Measurements from ENCODE around the gene PHACTR4. TPM values are rescaled to one million over a fixed set of nuclear protein-coding genes. Genes with fewer than 3 reads are reported as not detected.

Gene PHACTR4
- total and polyA plus RNA-seq, 2 of the 13 experiments (the other 11 are each of a cell fraction or from before 2014, with no cell fraction given): 13.9 to 17.1 TPM

DNA sequence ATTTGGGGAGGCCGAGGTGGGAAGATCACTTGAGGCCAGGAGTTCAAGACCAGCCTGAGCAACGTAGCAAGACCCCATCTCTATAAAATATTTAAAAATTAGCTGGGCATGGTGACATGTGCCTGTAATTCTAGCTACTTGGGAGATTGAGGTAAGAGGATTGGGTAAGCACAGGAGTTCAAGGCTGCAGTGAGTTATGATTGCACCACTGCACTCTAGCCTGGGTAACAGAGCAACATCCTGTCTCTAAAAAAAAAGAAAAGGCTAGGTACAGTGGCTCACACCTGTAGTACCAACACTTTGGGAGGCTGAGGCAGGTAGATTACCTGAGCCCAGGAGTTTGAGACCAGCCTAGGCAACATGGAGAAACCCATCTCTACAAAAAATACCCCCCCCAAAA lies 100.6 kb downstream of the PHACTR4 start (continued):
- TF ChIP-seq, protein P1, sequence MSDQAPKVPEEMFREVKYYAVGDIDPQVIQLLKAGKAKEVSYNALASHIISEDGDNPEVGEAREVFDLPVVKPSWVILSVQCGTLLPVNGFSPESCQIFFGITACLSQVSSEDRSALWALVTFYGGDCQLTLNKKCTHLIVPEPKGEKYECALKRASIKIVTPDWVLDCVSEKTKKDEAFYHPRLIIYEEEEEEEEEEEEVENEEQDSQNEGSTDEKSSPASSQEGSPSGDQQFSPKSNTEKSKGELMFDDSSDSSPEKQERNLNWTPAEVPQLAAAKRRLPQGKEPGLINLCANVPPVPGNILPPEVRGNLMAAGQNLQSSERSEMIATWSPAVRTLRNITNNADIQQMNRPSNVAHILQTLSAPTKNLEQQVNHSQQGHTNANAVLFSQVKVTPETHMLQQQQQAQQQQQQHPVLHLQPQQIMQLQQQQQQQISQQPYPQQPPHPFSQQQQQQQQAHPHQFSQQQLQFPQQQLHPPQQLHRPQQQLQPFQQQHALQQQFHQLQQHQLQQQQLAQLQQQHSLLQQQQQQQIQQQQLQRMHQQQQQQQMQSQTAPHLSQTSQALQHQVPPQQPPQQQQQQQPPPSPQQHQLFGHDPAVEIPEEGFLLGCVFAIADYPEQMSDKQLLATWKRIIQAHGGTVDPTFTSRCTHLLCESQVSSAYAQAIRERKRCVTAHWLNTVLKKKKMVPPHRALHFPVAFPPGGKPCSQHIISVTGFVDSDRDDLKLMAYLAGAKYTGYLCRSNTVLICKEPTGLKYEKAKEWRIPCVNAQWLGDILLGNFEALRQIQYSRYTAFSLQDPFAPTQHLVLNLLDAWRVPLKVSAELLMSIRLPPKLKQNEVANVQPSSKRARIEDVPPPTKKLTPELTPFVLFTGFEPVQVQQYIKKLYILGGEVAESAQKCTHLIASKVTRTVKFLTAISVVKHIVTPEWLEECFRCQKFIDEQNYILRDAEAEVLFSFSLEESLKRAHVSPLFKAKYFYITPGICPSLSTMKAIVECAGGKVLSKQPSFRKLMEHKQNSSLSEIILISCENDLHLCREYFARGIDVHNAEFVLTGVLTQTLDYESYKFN (CRISPR knock-in tag; conservative IDR thresholded peaks at IDR 0.05): no peak
- TF ChIP-seq, protein P2, sequence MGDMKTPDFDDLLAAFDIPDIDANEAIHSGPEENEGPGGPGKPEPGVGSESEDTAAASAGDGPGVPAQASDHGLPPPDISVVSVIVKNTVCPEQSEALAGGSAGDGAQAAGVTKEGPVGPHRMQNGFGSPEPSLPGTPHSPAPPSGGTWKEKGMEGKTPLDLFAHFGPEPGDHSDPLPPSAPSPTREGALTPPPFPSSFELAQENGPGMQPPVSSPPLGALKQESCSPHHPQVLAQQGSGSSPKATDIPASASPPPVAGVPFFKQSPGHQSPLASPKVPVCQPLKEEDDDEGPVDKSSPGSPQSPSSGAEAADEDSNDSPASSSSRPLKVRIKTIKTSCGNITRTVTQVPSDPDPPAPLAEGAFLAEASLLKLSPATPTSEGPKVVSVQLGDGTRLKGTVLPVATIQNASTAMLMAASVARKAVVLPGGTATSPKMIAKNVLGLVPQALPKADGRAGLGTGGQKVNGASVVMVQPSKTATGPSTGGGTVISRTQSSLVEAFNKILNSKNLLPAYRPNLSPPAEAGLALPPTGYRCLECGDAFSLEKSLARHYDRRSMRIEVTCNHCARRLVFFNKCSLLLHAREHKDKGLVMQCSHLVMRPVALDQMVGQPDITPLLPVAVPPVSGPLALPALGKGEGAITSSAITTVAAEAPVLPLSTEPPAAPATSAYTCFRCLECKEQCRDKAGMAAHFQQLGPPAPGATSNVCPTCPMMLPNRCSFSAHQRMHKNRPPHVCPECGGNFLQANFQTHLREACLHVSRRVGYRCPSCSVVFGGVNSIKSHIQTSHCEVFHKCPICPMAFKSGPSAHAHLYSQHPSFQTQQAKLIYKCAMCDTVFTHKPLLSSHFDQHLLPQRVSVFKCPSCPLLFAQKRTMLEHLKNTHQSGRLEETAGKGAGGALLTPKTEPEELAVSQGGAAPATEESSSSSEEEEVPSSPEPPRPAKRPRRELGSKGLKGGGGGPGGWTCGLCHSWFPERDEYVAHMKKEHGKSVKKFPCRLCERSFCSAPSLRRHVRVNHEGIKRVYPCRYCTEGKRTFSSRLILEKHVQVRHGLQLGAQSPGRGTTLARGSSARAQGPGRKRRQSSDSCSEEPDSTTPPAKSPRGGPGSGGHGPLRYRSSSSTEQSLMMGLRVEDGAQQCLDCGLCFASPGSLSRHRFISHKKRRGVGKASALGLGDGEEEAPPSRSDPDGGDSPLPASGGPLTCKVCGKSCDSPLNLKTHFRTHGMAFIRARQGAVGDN (CRISPR knock-in tag; IDR thresholded peaks at IDR 0.05): no peak
- TF ChIP-seq POGZ (CRISPR knock-in tag; IDR thresholded peaks at IDR 0.05): no peak
- TF ChIP-seq, protein P3, sequence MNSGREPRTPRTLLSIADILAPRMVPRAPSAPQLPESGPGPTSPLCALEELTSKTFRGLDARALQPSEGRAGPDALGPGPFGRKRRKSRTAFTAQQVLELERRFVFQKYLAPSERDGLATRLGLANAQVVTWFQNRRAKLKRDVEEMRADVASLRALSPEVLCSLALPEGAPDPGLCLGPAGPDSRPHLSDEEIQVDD (CRISPR knock-in tag; IDR thresholded peaks at IDR 0.05; ENCODE audit: borderline replicate concordance): no peak
- TF ChIP-seq TSC22D2 (CRISPR knock-in tag; IDR thresholded peaks at IDR 0.05; ENCODE audit: borderline replicate concordance): no peak
- TF ChIP-seq, protein P4, sequence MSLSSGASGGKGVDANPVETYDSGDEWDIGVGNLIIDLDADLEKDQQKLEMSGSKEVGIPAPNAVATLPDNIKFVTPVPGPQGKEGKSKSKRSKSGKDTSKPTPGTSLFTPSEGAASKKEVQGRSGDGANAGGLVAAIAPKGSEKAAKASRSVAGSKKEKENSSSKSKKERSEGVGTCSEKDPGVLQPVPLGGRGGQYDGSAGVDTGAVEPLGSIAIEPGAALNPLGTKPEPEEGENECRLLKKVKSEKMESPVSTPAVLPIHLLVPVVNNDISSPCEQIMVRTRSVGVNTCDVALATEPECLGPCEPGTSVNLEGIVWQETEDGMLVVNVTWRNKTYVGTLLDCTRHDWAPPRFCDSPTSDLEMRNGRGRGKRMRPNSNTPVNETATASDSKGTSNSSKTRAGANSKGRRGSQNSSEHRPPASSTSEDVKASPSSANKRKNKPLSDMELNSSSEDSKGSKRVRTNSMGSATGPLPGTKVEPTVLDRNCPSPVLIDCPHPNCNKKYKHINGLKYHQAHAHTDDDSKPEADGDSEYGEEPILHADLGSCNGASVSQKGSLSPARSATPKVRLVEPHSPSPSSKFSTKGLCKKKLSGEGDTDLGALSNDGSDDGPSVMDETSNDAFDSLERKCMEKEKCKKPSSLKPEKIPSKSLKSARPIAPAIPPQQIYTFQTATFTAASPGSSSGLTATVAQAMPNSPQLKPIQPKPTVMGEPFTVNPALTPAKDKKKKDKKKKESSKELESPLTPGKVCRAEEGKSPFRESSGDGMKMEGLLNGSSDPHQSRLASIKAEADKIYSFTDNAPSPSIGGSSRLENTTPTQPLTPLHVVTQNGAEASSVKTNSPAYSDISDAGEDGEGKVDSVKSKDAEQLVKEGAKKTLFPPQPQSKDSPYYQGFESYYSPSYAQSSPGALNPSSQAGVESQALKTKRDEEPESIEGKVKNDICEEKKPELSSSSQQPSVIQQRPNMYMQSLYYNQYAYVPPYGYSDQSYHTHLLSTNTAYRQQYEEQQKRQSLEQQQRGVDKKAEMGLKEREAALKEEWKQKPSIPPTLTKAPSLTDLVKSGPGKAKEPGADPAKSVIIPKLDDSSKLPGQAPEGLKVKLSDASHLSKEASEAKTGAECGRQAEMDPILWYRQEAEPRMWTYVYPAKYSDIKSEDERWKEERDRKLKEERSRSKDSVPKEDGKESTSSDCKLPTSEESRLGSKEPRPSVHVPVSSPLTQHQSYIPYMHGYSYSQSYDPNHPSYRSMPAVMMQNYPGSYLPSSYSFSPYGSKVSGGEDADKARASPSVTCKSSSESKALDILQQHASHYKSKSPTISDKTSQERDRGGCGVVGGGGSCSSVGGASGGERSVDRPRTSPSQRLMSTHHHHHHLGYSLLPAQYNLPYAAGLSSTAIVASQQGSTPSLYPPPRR (CRISPR knock-in tag; IDR thresholded peaks at IDR 0.05; ENCODE audit: borderline replicate concordance): no peak
- TF ChIP-seq, protein P5, sequence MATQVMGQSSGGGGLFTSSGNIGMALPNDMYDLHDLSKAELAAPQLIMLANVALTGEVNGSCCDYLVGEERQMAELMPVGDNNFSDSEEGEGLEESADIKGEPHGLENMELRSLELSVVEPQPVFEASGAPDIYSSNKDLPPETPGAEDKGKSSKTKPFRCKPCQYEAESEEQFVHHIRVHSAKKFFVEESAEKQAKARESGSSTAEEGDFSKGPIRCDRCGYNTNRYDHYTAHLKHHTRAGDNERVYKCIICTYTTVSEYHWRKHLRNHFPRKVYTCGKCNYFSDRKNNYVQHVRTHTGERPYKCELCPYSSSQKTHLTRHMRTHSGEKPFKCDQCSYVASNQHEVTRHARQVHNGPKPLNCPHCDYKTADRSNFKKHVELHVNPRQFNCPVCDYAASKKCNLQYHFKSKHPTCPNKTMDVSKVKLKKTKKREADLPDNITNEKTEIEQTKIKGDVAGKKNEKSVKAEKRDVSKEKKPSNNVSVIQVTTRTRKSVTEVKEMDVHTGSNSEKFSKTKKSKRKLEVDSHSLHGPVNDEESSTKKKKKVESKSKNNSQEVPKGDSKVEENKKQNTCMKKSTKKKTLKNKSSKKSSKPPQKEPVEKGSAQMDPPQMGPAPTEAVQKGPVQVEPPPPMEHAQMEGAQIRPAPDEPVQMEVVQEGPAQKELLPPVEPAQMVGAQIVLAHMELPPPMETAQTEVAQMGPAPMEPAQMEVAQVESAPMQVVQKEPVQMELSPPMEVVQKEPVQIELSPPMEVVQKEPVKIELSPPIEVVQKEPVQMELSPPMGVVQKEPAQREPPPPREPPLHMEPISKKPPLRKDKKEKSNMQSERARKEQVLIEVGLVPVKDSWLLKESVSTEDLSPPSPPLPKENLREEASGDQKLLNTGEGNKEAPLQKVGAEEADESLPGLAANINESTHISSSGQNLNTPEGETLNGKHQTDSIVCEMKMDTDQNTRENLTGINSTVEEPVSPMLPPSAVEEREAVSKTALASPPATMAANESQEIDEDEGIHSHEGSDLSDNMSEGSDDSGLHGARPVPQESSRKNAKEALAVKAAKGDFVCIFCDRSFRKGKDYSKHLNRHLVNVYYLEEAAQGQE (IDR thresholded peaks at IDR 0.05; ENCODE audit: borderline replicate concordance in 1 of 2, low read depth in 1 of 2, low read length in 2 of 2): no peak
